HG03460 (cell line): ENCODE measurements around the gene PTPN18.
A peak's percentile ranks its signal among the peaks of the same experiment; 100 is the strongest.

ENCODE experiments used
- ATAC-seq: cut with Tn5 transposase; IDR thresholded peaks from one replicate; pipeline ENCODE4 v1.9.1; 2021; ENCODE audit not compliant: unreplicated experiment

PTPN18 gene

DNA sequence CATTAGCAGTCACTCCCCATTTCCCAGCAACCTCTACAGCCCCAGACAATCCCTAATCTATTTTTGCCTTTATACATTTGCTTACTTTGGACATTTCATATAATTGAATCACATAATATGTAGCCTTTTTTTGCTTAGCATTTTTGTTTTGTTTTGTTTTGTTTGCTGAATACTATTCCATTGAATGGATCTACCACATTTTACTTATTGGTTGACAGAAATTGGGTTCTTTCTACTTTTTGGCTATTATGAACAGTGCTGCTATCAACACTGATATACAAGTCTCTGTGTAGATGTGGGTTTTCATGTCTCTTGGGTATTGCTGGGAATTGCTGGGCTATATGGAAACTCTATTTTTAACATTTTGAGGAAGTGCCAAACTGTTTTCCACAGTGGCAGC, 7.6 kb downstream of the PTPN18 start:
- ATAC-seq: no peak

- no peak for ATAC-seq
Observed at GRCh38 chr2:130365075-130365474, 9.2 kb downstream of the PTPN18 start.

GRCh38 chr2:130365963-130366362, 10.1 kb downstream of the PTPN18 start:
- ATAC-seq: no peak

GRCh38 chr2:130366720-130367119, 10.9 kb downstream of the PTPN18 start:
- no peak for ATAC-seq

DNA sequence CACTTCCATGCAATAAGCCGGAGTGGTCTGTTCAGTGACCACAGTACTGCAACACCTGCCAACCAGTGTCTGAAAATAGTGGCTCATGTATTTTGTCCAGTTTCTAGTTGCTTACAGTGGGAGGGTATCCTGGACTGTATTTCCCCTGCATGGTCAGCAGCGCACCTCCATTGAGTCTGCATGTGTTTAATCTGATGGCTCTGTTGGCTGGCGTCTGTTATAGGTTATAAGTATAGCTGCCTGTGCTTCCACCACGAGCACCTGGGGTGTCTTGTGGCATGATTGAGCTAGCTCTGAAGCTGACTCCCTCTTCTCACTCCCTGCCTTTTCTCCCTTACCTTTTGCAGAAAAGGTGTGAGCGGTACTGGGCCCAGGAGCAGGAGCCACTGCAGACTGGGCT, 12.9 kb downstream of the PTPN18 start:
- no peak for ATAC-seq

DNA sequence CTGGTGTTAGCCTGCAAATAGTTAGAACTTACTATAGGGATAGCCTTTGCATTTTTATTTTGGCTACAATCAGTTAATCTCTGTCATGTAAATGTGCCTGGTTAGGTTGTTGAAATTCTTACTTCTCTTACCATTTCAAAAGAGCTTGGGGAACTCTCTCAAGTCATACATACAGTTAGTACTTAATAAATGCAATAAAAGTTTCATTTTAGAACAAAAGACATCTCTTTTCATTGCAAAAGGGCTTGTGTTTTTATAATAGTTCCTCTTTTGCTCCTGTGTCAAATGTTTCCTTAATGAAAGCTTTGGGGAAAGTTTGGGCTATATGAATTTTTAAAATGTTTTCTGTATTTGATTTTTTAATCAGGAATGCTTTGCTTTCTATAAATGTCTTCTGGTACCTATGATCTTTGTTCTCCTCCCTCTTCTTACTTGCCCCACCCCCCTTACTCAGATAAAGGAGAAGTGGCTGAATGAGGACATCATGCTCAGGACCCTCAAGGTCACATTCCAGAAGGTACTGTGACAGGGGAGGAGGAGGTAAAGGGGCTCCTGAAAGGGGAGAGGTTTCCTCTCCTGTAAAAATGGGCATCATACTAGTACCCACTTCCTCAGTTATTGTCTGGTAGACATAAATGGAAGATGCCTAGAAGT, 13.6 kb downstream of the PTPN18 start:
- no peak for ATAC-seq

- ATAC-seq: no peak
Observed at GRCh38 chr2:130369965-130370341, 14.1 kb downstream of the PTPN18 start.

- ATAC-seq: no peak
Observed at GRCh38 chr2:130370490-130370889, 14.6 kb downstream of the PTPN18 start.

- peak; percentile 34 for ATAC-seq
Observed at GRCh38 chr2:130371723-130372054, 15.8 kb downstream of the PTPN18 start.

DNA sequence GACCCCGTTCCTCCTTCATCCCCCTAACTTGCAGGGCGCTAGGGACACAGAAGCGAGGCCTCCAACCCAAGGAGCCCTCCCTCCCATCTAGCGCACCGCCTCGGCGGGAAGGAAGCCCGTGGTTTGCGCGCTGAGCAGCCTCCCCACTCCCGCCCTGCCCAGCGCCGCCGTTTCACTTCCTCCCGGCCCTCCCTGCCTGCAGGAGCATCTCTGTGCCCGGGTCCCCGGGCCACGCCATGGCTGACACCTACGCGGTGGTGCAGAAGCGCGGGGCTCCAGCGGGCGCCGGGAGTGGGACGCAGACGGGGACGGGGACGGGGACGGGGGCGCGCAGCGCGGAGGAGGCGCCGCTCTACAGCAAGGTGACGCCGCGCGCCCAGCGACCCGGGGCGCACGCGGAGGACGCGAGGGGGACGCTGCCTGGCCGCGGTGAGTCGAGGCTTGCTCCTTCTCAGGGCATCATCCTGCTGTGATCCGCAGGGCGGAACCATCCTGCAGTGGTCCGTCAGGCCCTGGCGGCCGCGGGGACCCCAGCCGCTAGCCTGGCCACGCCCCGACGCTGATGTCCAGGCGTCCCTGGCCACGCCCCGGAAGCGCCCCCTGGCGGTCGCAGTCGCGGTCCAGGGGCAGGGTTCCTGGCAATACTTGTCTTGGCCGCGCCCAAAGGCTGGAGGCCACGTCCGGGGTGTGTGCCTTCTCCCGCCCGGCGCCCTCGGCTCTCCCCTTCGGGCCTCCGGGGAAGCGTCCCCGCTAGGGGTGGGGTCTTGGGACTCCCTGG, 16.4 kb downstream of the PTPN18 start:
- peak; percentile 69 for ATAC-seq

- no peak for ATAC-seq
Observed at GRCh38 chr2:130372833-130373807, 17.3 kb downstream of the PTPN18 start.

DNA sequence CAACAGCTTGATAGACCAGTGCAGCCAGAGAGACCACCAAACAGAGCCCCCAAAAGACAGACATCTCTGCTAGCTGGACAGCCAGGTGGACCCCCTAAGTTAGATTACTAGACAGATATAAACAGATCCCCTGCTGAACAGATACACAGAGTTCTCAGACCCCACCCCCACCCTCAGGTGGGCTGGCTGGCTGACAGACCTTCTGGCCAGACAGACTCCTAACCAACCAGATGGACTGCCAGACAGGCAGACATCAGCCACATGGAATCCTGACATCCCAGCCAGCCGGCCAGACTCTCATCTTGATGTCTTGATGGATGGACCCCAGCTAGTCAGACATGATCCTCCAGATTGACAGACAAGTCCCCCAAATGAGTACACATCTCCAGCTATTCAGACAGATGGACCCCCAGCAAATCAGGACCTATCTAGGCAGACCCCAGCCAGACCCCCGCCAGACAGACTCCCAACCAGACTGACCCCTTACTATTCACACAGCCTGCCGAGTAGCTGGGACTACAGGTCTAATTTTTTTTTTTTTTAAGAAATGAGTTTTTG, 18.0 kb downstream of the PTPN18 start:
- no peak for ATAC-seq

GRCh38 chr2:130374587-130375290, 18.9 kb downstream of the PTPN18 start:
- no peak for ATAC-seq

- no peak for ATAC-seq
Observed at GRCh38 chr2:130375291-130376266, 19.7 kb downstream of the PTPN18 start.

DNA sequence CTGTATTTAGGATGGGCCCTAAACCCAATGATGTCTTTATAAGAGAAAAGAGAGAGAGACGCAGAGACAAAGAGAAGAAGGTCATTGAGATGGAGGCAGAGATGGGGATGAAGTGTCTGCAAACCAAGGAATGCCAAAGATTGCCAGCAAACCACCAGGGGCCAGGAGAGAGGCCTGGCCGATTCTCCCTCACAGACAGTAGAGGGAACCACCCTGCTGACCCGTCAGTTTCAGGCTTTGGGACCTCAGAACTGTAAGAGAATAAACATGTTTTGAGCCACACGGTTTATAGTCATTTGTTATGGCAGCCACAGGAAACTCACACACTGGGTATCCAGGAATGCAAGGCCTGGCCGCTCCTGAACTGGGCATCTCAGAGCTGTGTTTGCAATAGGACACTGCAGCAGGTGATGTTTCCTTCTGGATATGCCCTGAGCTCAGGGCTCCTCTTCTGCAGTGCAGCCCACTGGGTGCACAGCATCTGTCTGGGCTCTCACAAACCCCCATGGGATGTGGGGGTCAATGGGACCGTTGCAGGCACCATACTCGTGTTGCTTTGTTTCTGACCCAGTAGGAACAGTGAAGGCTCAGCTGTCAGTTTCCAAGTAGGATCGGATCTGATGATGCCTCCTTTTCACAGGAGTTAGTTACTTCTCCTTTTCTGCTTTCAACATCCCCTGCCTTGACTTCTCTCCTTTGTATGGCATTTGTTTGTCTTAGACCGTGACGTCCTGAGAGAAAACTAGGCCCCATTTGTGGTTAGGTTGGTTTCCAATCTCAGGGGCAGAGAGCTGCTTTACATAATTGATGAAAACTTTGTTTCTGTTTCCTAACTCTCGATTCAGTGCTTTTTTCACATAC, 20.8 kb downstream of the PTPN18 start:
- ATAC-seq: peak; percentile 57

DNA sequence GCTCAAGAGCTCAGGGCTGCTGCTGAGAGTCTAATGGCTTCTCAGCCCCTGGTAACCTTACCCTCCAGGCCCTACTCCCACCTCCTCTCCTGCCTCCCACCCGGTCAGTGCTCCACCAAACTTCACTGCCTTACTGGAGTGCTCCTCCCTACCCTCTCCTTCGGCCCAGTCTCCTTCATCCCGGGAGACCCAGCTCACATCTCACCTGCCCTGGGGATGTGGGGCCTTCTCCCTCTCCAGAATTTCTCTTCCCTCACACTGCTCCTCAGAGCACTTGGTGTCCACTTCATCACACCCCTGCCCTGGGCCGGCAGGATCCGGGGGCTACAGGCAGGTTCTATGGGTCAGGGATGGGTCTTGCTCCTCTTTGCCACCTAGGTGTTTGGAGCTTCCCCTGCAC, 21.6 kb downstream of the PTPN18 start:
- no peak for ATAC-seq

GRCh38 chr2:130378206-130378897, 22.5 kb downstream of the PTPN18 start:
- no peak for ATAC-seq

DNA sequence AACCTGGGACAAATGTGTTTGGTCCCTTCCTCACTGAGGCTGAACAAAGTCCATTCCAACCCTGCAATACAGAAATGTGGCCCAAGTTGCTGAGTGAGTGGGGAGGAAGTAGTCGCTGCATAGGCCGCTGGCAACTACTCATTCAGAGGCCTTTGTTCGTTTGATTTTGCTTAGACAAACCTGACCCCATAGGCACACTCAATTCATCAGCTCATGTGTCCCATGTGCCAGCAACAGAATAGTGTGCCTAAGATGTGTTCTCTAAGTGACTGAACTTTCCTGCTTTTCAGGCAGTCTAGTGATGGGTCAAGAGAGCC, 23.0 kb downstream of the PTPN18 start:
- ATAC-seq: no peak
